ENCODE results near the gene PLCB1. TPM values are rescaled to one million over a fixed set of nuclear protein-coding genes. Genes with fewer than 3 reads are reported as not detected.

PLCB1 gene
- total RNA-seq, 2 donors from 2014 or later = 8.5 to 10.9 TPM

- intact Hi-C loops (cut with DNase I, micrococcal nuclease) = no loop called here
- ATAC-seq (no peak), DNase-seq (no peak)
Measured at GRCh38 chr20:8527998-8528723, 396.1 kb downstream of the PLCB1 start.

- no peak for ATAC-seq
- DNase-seq = no peak
- intact Hi-C loops (cut with DNase I, micrococcal nuclease) = no loop called here
Measured at GRCh38 chr20:8530022-8530421, 398.0 kb downstream of the PLCB1 start.

- DNase-seq = no peak
- intact Hi-C loops (cut with DNase I, micrococcal nuclease) = no loop called here
- no peak for ATAC-seq
Measured at GRCh38 chr20:8532169-8532568, 400.1 kb downstream of the PLCB1 start.

GRCh38 chr20:8534368-8535160 lies 402.5 kb downstream of the PLCB1 start:
- ATAC-seq (no peak), DNase-seq (no peak)
- intact Hi-C loops (cut with DNase I, micrococcal nuclease) = no loop called here

GRCh38 chr20:8535403-8536261 lies 403.6 kb downstream of the PLCB1 start:
- DNase-seq (no peak), ATAC-seq (no peak)
- intact Hi-C loops (cut with DNase I, micrococcal nuclease) = no loop called here

- DNase-seq = no peak
- intact Hi-C loops (cut with DNase I, micrococcal nuclease) = no loop called here
- ATAC-seq = no peak
Measured at GRCh38 chr20:8536262-8536618, 404.2 kb downstream of the PLCB1 start.

GRCh38 chr20:8540466-8540865 lies 408.4 kb downstream of the PLCB1 start:
- DNase-seq (no peak), ATAC-seq (no peak)
- intact Hi-C loops (cut with DNase I, micrococcal nuclease) = no loop called here

- no peak for DNase-seq
- intact Hi-C loops (cut with DNase I, micrococcal nuclease) = no loop called here
- ATAC-seq = no peak
Measured at GRCh38 chr20:8542110-8542486, 410.0 kb downstream of the PLCB1 start.

GRCh38 chr20:8545212-8545611 lies 413.1 kb downstream of the PLCB1 start:
- intact Hi-C loops (cut with DNase I, micrococcal nuclease) = no loop called here
- DNase-seq (no peak), ATAC-seq (no peak)

- intact Hi-C loops (cut with DNase I, micrococcal nuclease) = no loop called here
- ATAC-seq (no peak), DNase-seq (no peak)
Measured at GRCh38 chr20:8547035-8547650, 415.1 kb downstream of the PLCB1 start.

GRCh38 chr20:8547968-8548588 lies 416.0 kb downstream of the PLCB1 start:
- DNase-seq = no peak
- ATAC-seq = no peak
- intact Hi-C loops (cut with DNase I, micrococcal nuclease) = no loop called here

- DNase-seq (no peak), ATAC-seq (no peak)
- intact Hi-C loops (cut with DNase I, micrococcal nuclease) = no loop called here
Measured at GRCh38 chr20:8549192-8549591, 417.1 kb downstream of the PLCB1 start.

GRCh38 chr20:8557711-8558110 lies 425.6 kb downstream of the PLCB1 start:
- DNase-seq (no peak), ATAC-seq (no peak)
- intact Hi-C loops (cut with DNase I, micrococcal nuclease) = no loop called here

GRCh38 chr20:8562356-8562755 lies 430.3 kb downstream of the PLCB1 start:
- ATAC-seq (no peak), DNase-seq (no peak)
- intact Hi-C loops (cut with DNase I, micrococcal nuclease) = no loop called here

GRCh38 chr20:8568075-8568474 lies 436.0 kb downstream of the PLCB1 start:
- no peak for DNase-seq
- intact Hi-C loops (cut with DNase I, micrococcal nuclease) = no loop called here
- no peak for ATAC-seq

- ATAC-seq (no peak), DNase-seq (no peak)
- intact Hi-C loops (cut with DNase I, micrococcal nuclease) = no loop called here
Measured at GRCh38 chr20:8569766-8570165, 437.7 kb downstream of the PLCB1 start.

GRCh38 chr20:8571611-8572010 lies 439.5 kb downstream of the PLCB1 start:
- ATAC-seq (no peak), DNase-seq (no peak)
- intact Hi-C loops (cut with DNase I, micrococcal nuclease) = no loop called here

GRCh38 chr20:8573686-8574085 lies 441.6 kb downstream of the PLCB1 start:
- no peak for ATAC-seq
- intact Hi-C loops (cut with DNase I, micrococcal nuclease) = no loop called here

GRCh38 chr20:8575114-8575513 lies 443.0 kb downstream of the PLCB1 start:
- ATAC-seq (no peak), DNase-seq (no peak)
- intact Hi-C loops (cut with DNase I, micrococcal nuclease) = no loop called here

More at GRCh38 chr20:8573686-8574085, 441.6 kb downstream of the PLCB1 start:
- no peak for DNase-seq
